Measurements from ENCODE around the gene FAM89A.

DNA sequence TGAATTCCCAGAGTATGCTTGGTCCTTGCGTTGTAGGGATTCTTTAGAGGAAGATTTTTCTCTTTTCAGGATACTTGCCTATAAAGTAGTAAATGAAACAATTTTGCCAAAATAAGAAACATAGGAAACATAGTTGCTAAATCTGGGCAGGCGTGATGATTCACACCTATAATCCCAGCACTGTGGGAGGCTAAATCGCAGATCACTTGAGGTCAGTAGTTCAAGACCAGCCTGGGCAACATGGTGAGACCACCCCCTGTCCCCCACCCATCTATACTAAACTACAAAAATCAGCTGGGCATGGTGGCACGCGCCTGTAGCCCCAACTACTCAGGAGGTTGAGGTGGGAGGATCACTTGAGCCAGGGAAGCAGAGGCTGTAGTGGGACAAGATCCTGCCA lies 56.2 kb downstream of the FAM89A start:
- no peak for TF ChIP-seq POLR2A (IDR thresholded peaks at IDR 0.05)
- TF ChIP-seq, protein P1, sequence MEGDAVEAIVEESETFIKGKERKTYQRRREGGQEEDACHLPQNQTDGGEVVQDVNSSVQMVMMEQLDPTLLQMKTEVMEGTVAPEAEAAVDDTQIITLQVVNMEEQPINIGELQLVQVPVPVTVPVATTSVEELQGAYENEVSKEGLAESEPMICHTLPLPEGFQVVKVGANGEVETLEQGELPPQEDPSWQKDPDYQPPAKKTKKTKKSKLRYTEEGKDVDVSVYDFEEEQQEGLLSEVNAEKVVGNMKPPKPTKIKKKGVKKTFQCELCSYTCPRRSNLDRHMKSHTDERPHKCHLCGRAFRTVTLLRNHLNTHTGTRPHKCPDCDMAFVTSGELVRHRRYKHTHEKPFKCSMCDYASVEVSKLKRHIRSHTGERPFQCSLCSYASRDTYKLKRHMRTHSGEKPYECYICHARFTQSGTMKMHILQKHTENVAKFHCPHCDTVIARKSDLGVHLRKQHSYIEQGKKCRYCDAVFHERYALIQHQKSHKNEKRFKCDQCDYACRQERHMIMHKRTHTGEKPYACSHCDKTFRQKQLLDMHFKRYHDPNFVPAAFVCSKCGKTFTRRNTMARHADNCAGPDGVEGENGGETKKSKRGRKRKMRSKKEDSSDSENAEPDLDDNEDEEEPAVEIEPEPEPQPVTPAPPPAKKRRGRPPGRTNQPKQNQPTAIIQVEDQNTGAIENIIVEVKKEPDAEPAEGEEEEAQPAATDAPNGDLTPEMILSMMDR (IDR thresholded peaks at IDR 0.05): no peak
- no peak for TF ChIP-seq EP300 (IDR thresholded peaks at IDR 0.05)

All from ovary (tissue), 3 donors.